Colonic mucosa (tissue), 4 donors: ENCODE measurements around the gene UPF1. TPM values are rescaled to one million over a fixed set of nuclear protein-coding genes. Genes with fewer than 3 reads are reported as not detected.

ENCODE experiments used
- DNase-seq: peaks from one replicate; pipeline ENCODE4 v3.0.0-alpha.2; 2020
- H3K27ac ChIP-seq: fragments of 200-600 bp; one replicate; pipeline ENCODE4 v1.8.0; 2021
- H3K27me3 ChIP-seq: fragments of 200-600 bp; one replicate; pipeline ENCODE4 v1.8.0; 2021
- H3K36me3 ChIP-seq: fragments of 200-600 bp; one replicate; pipeline ENCODE4 v1.8.0; 2021
- H3K4me1 ChIP-seq: fragments of 200-600 bp; one replicate; pipeline ENCODE4 v1.8.0; 2021; ENCODE audit warnings: mild to moderate bottlenecking
- H3K4me3 ChIP-seq: fragments of 200-600 bp; one replicate; pipeline ENCODE4 v1.8.0; 2021
- H3K9ac ChIP-seq, 2 donors: one replicate each; pipeline ENCODE4 v1.7.0; 2013; ENCODE audit warnings: control low read depth in 2 of 2, low read depth in 2 of 2, low read length in 2 of 2
- H3K9me3 ChIP-seq: fragments of 200-600 bp; one replicate; pipeline ENCODE4 v1.8.0; 2021
- CTCF ChIP-seq: fragments of 200-600 bp; IDR thresholded peaks from one replicate; pipeline ENCODE4 v1.8.0; 2022; ENCODE audit warnings: antibody characterized with exemption, mild to moderate bottlenecking
- intact Hi-C: fragments of 100-400 bp; cut with DNase I; formaldehyde crosslinking; loops from one replicate; pipeline ENCODE4 v1.14.1; 2022
- total RNA-seq, 2 donors: library from RNA; stranded (reverse); fragmentation: NEBNext Ultra II Directional in 1 of 2; extraction: Animal tissue kit (Norgen Biotek cat#: 25700) in 1 of 2; gene quantifications; one replicate each; pipeline ENCODE4 v1.2.1, GENCODE V29; 2021
- donor health status: healthy.
- donor health status: DM: no; HTN: no; CAD: no.
- donor health status: DM: no; HTN: no; CAD: no.

UPF1 gene
- total RNA-seq, 2 donors from 2014 or later, result 77.5 to 113 TPM

- H3K36me3 ChIP-seq, result no peaks in the 10 kb centered on the region
- H3K4me3 ChIP-seq, result no peak overlapping the region
- H3K9me3 ChIP-seq, result no peaks in the 10 kb centered on the region
- H3K4me1 ChIP-seq, result no peaks in the 10 kb centered on the region
- no peak for TF ChIP-seq CTCF
- no peak for DNase-seq
- H3K27me3 ChIP-seq, result no peaks in the 10 kb centered on the region
- no peak overlapping the region for H3K27ac ChIP-seq
- intact Hi-C loops, result no loop called here
- no peak overlapping the region for H3K9ac ChIP-seq
These were observed 44.0 kb downstream of the UPF1 start for GRCh38 chr19:18875726-18876125.

- intact Hi-C loops, result no loop called here
- Histone ChIP-seq H3K9me3 (no peaks in the 10 kb centered on the region), H3K27ac (no peak overlapping the region), H3K4me1 (no peaks in the 10 kb centered on the region), H3K27me3 (no peaks in the 10 kb centered on the region), H3K4me3 (no peak overlapping the region), H3K9ac (no peak overlapping the region), H3K36me3 (no peaks in the 10 kb centered on the region)
- no peak for DNase-seq
- no peak for TF ChIP-seq CTCF
These were observed 45.1 kb downstream of the UPF1 start for GRCh38 chr19:18876865-18877264.

GRCh38 chr19:18878058-18878797 lies 46.5 kb downstream of the UPF1 start:
- Histone ChIP-seq H3K27ac (no peak overlapping the region), H3K4me1 (no peaks in the 10 kb centered on the region), H3K9ac (no peak overlapping the region), H3K9me3 (no peaks in the 10 kb centered on the region), H3K27me3 (no peaks in the 10 kb centered on the region), H3K4me3 (no peak overlapping the region), H3K36me3 (no peaks in the 10 kb centered on the region)
- no peak for DNase-seq
- TF ChIP-seq CTCF, result no peak
- intact Hi-C loops, result no loop called here

- Histone ChIP-seq H3K9me3 (no peaks in the 10 kb centered on the region), H3K27ac (no peak overlapping the region), H3K4me1 (no peaks in the 10 kb centered on the region), H3K27me3 (no peaks in the 10 kb centered on the region), H3K4me3 (no peak overlapping the region), H3K9ac (no peak overlapping the region), H3K36me3 (no peaks in the 10 kb centered on the region)
- intact Hi-C loops, result no loop called here
- DNase-seq, result no peak
- TF ChIP-seq CTCF, result no peak
These were observed 47.3 kb downstream of the UPF1 start for GRCh38 chr19:18878858-18879578.

GRCh38 chr19:18879579-18880373 lies 48.0 kb downstream of the UPF1 start:
- no peak for TF ChIP-seq CTCF
- H3K9me3 ChIP-seq, result no peaks in the 10 kb centered on the region
- H3K27ac ChIP-seq, result no peak overlapping the region
- H3K27me3 ChIP-seq, result no peaks in the 10 kb centered on the region
- no peaks in the 10 kb centered on the region for H3K36me3 ChIP-seq
- DNase-seq, result peak; percentile 87
- intact Hi-C loops, result no loop called here
- H3K4me3 ChIP-seq, result no peak overlapping the region
- H3K9ac ChIP-seq, result no peak overlapping the region
- no peaks in the 10 kb centered on the region for H3K4me1 ChIP-seq
